Measurements from ENCODE around the gene CYP3A7. TPM values are rescaled to one million over a fixed set of nuclear protein-coding genes. Genes with fewer than 3 reads are reported as not detected.
"Not testable (repeated sequence)": the region's sequence is repeated elsewhere in the genome, so short reads cannot be mapped to it uniquely, and the experiment has no call there.

The CYP3A7 gene
- total RNA-seq, 1 experiment from 2014 or later, result 0.32 TPM

DNA sequence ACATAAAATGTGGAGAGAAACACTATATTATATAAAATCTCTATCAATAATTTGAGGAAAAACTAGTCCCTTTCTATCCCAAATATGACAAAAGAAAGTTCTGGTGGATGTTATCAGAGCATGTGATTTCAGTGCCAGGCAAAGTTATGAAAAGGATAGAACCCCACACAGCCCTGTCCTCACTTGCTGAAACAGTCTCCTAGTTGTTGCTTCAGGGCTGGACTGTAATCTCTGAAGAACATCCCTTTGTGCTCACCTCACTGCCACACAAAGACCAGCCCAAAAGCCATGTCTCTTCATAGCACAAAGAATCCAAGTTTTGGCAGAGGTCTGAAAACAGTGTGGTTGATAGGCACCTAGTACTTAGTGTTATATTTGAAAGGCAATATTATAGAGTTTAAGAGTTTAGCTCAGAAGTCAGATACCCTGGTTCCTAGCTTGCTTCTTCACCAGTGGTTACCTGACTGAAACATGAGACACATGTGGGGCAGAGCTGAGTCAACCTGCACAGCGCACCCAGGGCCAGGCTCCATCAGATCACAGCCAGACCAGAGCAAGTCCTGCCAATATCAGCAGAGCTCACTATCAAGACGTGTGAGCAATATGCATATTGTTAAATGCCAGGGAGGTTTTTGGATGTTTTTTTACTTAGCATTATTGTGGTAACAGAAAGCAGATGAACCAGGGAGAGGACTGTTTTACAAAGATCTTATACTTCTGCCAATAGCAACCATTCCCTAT lies 25.0 kb downstream of the CYP3A7 start:
- DNase-seq (ENCODE audit: low read depth), result no peak

DNA sequence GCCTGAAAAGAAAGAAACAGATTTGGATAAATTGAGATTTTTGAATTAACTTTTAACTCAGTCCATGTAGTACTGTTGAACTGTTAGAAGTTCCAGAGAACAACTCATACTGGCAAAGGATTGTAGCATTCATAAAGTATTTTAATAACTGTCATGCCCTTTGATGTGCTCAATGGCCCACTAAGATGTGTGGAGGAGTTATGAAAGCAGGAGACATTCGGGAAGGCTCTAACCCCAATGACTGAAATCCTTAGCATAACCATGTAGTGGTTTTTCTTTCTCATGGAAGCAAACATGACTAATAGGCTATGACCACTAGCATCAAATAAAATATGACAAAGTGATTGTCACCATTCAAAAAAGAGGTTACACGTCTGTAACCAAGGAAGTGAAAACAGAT lies 25.7 kb downstream of the CYP3A7 start:
- no peak for DNase-seq (ENCODE audit: low read depth)

DNA sequence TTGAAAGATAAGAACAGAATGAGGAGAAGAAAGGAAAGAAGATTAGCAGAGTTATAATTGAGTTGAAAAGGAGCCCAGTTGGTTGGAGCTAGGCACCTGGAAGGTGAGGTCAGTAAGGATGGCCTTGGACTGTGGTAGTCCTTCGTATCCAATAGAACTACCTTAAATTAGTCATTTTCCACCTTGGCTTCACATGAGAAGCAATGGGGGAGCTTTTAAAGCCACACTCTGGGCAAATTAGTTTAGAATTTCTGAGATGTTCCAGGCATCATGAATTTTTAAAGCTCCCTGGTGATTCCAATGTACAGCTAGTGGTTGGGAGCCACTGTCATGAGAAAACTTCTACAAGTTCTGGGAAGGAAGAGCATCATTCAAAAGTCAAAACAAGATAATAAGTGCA lies 27.9 kb downstream of the CYP3A7 start:
- no peak for DNase-seq (ENCODE audit: low read depth)

DNA sequence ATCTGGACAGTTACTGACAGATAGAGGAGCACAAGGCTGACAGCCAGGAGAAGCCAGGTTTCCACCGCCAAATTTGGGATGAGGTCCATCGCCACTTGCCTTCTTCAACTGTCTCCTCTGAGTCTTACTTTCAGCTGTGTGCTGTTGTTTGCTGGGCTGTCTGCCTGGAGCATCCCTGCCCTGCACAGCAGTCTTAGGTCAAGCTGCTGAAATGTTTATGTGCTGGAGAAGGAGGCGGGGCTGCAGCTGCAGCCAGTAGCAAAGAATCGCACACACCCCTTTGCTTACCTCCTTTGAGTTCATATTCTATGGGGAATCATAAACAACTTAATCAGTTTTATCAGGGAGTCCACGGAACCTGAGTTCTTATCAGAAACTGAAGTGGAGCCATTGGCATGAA lies 35.0 kb downstream of the CYP3A7 start:
- no peak for DNase-seq (ENCODE audit: low read depth)

DNA sequence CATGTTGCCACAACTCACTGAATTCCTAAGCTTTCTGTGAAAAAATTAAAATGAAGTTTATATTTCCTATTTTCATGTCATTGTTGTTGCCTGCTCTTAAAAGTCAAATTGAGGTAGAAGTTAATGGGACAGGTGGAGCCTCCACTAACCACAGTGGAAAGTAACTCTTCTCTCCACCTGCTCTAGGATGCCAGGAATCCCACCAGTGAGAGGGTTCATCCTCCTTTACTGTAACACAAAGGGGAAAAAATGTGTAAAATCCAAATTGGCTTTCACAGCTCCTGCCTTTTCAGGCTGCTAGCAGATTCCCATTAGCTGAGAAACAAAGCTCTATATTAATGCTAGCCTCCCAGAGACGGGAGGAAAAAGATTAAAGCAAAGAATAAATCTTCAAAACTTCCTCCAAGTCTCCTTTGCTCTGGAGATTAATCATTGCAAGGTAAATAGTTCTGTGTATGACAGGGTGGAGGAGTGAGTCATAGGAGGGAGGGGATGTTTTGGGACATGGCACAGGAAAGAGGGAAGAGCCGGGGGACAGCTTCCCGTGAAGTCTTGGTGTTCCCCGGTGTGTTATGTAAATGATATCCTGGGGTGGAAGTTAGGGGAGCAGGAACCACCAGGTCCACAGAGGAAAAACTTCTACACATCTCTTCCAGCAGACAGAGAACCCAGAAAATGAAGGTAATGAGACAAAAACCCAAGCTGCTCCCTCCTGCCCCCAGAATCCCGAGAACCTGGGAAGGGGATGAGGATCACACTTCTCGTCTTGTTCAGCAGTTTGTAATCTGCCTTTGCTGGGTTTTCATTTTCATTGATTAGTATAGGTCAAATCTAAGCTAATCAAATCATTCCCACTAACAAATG lies 35.9 kb downstream of the CYP3A7 start:
- DNase-seq (ENCODE audit: low read depth), result peak; percentile 64

DNA sequence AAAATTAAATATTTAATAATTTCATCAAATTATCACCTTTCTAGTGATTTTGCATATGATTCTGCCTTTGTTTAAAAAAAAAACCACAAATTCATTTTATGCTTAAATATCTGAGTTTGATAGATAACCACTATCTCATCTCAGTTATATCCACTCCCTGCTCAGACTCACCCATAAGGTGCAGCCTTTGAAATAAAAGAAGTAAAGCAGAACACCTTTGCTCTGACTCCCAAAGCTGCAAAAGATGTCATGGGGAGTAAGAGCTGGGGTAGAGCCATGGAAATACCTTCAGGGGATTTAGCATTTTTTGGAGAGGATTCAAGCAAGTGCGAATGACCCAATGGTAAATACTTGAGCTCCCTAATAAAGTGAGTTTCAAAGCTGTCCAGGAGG lies 40.1 kb downstream of the CYP3A7 start:
- no peak for DNase-seq (ENCODE audit: low read depth)

DNA sequence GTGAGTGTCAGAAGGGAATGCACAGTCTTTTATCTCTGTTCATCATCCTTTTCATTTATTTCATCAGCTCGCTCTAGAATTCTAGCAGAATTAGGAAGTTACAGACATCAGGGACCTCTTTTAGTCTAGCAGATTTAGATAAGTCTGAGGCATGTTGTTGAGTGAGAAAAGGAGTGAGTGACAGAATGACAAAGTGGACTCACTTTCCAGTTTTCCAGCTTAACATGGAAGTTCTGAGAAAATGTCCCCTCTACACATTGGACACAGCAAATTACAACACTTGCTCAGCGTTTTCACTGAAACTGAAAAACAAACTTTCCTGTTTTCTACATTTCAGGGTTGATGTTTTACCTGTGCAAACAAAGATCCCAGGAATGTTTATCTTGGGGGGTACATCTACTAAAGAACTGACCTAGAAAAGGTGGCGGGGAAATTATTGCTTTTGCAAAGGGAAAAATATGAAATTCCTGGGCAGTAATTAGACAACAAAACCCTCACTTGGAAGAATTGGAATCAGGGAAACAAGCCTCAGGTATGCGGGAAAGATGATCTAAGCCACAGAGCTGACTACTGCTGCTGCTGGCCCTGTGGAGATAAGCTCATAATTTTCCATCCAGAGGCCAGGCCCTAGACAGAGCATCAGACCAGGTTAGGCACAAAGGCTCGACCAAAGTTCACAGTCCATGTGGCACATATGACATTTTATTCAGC lies 40.6 kb downstream of the CYP3A7 start:
- no peak for DNase-seq (ENCODE audit: low read depth)

DNA sequence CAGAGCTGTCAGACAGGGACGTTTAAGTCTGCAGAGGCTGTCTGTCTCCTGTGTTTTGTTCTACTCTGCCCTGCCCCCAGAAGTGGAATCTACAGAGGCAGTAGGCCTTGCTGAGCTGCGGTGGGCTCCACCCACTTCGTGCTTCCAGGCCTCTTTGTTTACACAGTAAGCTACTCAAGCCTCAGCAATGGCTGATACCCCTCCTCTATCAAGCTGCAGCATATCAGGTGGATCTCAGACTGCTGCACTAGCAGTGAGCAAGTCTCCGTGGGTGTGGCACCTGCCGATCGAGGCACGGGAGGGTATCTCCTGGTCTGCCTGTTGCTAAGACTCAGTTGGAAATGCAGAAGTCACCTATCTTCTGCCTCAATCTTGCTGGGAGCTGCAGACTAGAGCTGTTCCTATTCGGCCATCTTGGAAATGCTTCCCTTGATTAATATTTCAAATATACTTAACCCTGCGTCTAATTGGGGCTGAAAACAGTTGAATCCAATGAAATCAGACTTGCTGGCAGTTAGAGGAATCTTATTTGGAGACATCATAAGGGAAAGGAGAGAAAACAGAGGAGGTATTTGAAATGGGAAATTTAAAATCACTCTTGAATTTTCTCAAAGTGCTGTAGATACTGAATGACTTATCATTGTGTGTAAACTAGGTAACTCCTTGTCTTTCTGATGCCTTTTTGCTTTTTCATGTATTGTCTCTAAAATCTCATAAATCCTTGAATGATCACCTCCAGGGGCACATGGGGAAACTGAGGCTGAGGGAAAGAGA lies 41.4 kb downstream of the CYP3A7 start:
- peak; percentile 30 for DNase-seq (ENCODE audit: low read depth)

DNA sequence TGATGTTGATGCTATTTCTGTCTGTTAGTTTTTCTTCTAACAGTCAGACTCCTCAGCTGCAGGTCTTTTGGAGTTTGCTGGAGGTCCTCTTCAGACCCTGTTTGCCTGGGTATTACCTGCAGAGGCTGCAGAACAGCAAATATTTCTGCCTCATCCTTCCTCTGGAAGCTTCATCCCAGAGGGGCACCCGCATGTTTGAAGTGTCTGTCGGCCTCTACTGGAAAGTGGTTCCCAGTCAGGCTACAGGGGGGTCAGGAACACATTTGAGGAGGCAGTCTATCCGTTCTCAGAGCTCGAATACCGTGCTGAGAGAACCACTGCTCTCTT lies 41.9 kb downstream of the CYP3A7 start:
- DNase-seq (ENCODE audit: low read depth), result no peak

DNA sequence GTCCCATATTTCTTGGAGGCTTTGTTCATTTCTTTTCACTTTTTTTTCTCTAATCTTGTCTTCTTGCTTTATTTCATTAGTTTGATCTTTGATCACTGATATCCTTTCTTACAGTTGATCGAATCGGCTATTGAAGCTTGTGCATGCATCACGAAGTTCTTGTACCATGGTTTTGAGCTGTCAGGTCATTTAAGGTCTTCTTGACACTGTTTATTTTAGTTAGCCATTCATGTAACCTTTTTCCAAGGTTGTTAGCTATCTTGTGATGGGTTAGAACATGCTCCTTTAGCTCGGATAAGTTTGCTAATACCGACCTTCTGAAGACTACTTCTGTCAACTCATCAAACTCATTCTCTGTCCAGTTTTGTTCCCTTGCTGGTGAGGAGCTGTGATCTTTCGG lies 42.4 kb downstream of the CYP3A7 start:
- DNase-seq (ENCODE audit: low read depth), result not testable (repeated sequence)

DNA sequence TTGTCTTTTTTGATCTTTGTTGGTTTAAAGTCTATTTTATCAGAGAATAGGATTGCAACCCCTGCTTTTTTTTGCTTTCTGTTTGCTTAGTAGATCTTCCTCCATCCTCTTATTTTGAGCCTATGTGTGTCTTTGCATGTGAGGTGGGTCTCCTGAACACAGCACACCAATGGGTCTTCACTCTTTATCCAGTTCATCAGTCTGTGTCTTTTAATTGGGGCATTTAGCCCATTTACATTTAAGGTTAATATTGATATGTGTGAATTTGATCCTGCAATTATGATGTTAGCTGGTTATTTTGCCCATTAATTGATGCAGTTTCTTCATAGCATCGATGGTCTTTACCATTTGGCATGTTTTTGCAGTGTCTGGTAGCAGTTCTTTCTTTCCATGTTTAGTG lies 43.3 kb downstream of the CYP3A7 start:
- not testable (repeated sequence) for DNase-seq (ENCODE audit: low read depth)

DNA sequence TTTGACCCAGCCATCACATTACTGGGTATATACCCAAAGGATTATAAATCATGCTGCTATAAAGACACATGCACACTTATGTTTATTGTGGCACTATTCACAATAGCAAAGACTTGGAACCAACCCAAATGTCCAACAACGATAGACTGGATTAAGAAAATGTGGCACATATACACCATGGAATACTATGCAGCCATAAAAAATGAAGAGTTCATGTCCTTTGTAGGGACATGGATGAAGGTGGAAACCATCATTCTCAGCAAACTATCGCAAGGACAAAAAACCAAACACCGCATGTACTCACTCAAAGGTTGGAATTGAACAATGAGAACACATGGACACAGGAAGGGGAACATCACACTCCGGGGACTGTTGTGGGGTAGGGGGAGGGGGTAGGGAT lies 44.1 kb downstream of the CYP3A7 start:
- not testable (repeated sequence) for DNase-seq (ENCODE audit: low read depth)

DNA sequence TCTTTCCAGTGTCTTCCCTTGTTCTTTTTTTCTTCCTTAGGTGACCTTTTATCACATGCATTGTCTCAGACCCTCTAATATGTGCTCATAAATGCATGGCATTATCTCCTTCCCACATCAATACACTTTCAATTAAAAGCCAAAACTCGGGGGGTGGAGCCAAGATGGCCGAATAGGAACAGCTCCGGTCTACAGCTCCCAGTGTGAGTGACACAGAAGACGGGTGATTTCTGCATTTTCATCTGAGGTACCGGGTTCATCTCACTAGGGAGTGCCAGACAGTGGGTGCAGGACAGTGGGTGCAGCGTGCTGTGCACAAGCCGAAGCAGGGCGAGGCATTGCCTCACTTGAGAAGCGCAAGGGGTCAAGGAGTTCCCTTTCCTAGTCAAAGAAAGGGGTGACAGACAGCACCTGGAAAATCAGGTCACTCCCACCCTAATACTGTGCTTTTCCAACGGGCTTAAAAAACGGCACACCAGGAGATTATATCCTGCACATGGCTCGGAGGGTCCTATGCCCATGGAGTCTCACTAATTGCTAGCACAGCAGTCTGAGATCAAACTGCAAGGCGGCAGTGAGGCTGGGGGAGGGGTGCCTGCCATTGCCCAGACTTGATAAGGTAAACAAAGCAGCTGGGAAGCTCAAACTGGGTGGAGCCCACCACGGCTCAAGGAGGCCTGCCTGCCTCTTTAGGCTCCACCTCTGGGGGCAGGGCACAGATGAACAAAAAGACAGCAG lies 49.0 kb downstream of the CYP3A7 start:
- DNase-seq (ENCODE audit: low read depth), result not testable (repeated sequence)

DNA sequence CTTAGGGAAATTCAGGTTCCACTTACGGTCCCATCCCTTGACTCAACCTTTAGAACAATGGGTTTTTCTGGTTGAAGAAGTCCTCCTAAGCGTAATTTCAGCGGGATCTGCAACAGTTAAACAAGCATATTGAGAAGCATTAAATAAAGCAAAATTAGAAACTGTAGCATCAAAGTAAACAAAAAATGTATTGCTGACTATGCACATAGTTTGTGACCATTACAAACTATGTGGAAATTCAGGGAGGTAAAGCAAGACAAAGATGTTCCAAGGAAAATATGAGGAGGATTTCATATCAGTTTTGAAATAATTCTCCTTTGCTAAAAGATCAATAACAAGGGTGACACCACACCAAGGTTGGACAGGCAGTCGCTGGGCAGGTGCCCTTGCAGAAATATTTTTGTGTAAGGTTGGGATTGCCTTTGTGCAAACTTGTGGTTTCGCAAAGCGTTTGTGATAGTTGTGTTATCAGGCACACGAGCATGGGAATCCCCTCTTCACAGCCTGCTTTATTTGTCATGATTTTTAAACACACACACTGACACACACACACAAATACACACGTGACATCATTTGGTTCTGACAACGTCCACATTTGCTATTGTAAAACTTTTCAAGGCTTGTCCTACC lies 49.8 kb downstream of the CYP3A7 start:
- no peak for DNase-seq (ENCODE audit: low read depth)

DNA sequence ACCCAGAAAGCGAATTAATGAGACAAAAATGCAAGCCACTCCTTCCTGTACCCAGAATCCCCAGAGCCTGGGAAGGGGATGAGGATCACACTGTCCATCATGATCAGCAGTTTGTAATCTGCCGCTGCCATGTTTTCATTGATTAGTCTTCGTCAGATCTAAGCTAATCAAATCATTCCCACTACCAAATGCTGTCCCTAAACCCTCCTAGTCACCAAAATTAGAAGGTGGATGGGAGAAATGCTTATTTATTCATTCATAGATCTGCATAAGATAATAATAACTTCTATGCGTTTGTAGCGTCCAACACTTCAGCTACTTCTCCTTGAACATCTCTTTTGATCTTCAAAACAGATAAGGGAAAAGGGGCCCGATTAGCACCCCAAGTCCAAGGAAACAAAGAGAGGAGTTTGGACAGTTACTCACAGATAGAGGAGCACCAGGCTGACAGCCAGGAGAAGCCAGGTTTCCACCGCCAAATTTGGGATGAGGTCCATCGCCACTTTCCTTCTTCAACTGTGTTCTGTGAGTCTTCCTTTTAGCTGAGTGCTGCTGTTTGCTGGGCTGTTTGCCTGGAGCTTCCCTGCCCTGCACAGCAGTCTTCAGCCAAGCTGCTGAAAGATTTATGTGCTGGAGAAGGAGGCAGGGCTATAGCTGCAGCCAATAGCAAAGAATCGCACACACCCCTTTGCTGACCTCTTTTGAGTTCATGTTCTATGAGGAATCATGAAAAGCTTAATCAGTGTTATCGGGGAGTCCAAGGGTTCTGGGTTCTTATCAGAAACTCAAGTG lies 55.4 kb downstream of the CYP3A7 start, which contains the start of gene CYP3A5:
TSS of gene CYP3A5 (minus strand) at position 597 of the 792 bp plus-strand sequence. CDS start at position 497, 100 bp downstream.
- DNase-seq (ENCODE audit: low read depth), result peak; percentile 63

DNA sequence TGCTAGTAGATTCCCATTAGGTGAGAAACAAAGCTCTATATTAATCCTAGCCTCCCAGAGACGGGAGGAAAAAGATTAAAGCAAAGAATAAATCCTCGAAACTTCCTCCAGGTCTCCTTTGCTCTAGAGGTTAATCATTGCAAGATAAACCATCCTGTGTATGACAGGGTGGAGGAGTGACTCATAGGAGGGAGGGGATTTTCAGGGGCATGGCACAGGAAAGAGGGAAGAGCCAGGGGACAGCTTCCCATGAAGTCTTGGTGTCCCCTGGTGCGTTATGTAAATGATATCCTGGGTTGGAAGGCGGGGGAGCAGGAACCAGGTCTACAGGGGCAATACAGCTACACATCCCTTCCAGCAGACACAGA lies 56.0 kb downstream of the CYP3A7 start:
- peak; percentile 86 for DNase-seq (ENCODE audit: low read depth)

DNA sequence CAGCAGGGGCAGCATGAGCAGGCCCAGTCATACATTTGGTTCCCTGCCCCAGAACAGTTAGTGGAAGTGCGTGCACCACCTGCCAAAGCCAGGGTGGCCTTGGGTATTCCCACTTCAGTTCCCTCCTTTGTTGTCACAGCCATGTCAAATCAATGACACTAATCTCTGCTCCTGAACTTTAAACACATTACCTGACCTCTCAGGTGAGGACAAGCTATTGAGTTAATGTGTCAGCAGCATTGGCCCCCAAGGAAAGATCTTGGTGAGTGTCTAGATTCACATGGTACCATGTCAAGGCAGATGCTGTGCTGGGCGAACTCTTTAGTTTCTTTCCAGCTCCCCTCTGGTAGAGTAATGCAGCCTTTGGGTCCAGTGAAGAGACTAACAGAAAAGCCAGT lies 57.3 kb downstream of the CYP3A7 start:
- DNase-seq (ENCODE audit: low read depth), result no peak

DNA sequence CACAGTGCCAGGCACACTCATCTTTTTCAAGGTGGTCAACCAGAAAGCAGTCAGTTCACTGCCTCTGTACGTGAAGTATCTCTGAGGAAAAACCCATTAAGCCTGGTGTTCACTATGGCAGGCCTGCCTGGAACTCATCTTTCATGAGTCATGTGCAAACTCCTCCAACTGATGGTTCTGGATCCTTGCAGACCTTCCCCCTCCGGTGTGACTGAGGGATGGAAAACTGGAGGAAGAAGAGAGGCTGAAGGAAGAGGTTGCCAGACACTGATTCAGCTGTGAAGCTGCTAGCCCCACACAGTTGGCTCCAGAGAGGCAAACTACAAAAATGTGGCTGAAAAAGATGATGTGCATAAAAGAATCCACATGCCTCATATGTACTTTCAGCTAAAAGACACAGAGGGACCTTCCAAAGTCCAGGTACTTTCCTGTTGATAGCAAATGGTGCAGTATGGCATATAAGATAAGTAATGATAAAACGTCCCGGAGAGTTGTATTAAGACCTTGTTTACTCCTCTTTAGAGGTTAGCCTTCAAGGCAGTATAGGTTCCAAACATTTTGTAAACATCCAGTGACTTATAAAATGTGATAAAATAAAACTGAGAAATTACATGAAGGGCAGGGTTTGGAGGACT lies 57.9 kb downstream of the CYP3A7 start:
- no peak for DNase-seq (ENCODE audit: low read depth)

Measured in HT1080 (cell line).